Neural progenitor cell (in vitro differentiated cells): ENCODE measurements around the gene EBNA1BP2. TPM values are rescaled to one million over a fixed set of nuclear protein-coding genes. Genes with fewer than 3 reads are reported as not detected.
"Not testable (repeated sequence)": the region's sequence is repeated elsewhere in the genome, so short reads cannot be mapped to it uniquely, and the experiment has no call there.

Experiments used
- DNase-seq: peaks from one replicate; pipeline ENCODE4 v3.0.0-alpha.2; 2016; ENCODE audit warnings: low spot score
- H2AFZ ChIP-seq: fragments of 200-600 bp; sonication (generic); replicated peaks from 2 replicates; pipeline ENCODE4 v1.6.1; 2016; ENCODE audit warnings: antibody characterized with exemption
- H3F3A ChIP-seq: fragments of 200-600 bp; sonication (generic); 2 replicates; pipeline ENCODE4 v1.6.1; 2016; ENCODE audit warnings: antibody characterized with exemption, low read depth
- H3K27ac ChIP-seq: fragments of 200-600 bp; sonication (generic); 2 replicates; pipeline ENCODE4 v1.5.1; 2016; ENCODE audit warnings: mild to moderate bottlenecking
- H3K27me3 ChIP-seq: fragments of 200-600 bp; sonication (generic); 2 replicates; pipeline ENCODE4 v1.6.1; 2016; ENCODE audit warnings: mild to moderate bottlenecking, moderate library complexity
- H3K36me3 ChIP-seq: fragments of 200-600 bp; sonication (generic); 2 replicates; pipeline ENCODE4 v1.5.1; 2016
- H3K4me1 ChIP-seq: fragments of 200-600 bp; sonication (generic); 2 replicates; pipeline ENCODE4 v1.6.1; 2016; ENCODE audit warnings: mixed run types
- H3K4me2 ChIP-seq: fragments of 200-600 bp; sonication (generic); 2 replicates; pipeline ENCODE4 v1.6.1; 2016
- H3K4me3 ChIP-seq: fragments of 200-600 bp; sonication (generic); 2 replicates; pipeline ENCODE4 v1.5.1; 2016
- H3K79me2 ChIP-seq: fragments of 200-600 bp; sonication (generic); 2 replicates; pipeline ENCODE4 v1.6.1; 2016; ENCODE audit warnings: low read depth
- H3K9ac ChIP-seq: fragments of 200-600 bp; sonication (generic); 2 replicates; pipeline ENCODE4 v1.6.1; 2016
- H3K9me3 ChIP-seq: fragments of 200-600 bp; sonication (generic); 2 replicates; pipeline ENCODE4 v1.5.1; 2016; ENCODE audit warnings: low read depth
- H4K20me1 ChIP-seq: fragments of 200-600 bp; sonication (generic); 2 replicates; pipeline ENCODE4 v1.6.1; 2016; ENCODE audit warnings: low read depth
- H3K27ac Mint-ChIP-seq: 3 replicates; pipeline ENCODE4 v1.8.0; 2021; ENCODE audit warnings: mixed read lengths
- H3K27me3 Mint-ChIP-seq: 2 replicates; pipeline ENCODE4 v1.8.0; 2022; ENCODE audit warnings: low read depth, mild to moderate bottlenecking, inconsistent platforms, moderate library complexity, mixed read lengths; ENCODE audit not compliant: insufficient read depth
- H3K36me3 Mint-ChIP-seq: 3 replicates; pipeline ENCODE4 v1.8.0; 2021; ENCODE audit warnings: mixed read lengths
- H3K4me1 Mint-ChIP-seq: 3 replicates; pipeline ENCODE4 v1.8.0; 2021; ENCODE audit warnings: mixed read lengths
- H3K4me3 Mint-ChIP-seq: 3 replicates; pipeline ENCODE4 v1.8.0; 2021; ENCODE audit warnings: mild to moderate bottlenecking, moderate library complexity, mixed read lengths
- H3K9me3 Mint-ChIP-seq: 3 replicates; pipeline ENCODE4 v1.8.0; 2020; ENCODE audit warnings: mixed read lengths
- EZH2 ChIP-seq: fragments of 200-600 bp; sonication (generic); IDR thresholded peaks from 2 replicates; pipeline ENCODE4 v1.6.1; 2017; ENCODE audit warnings: antibody characterized with exemption, mild to moderate bottlenecking, moderate library complexity
- EZH2phosphoT487 ChIP-seq: fragments of 200-600 bp; sonication (generic); IDR thresholded peaks from 2 replicates; pipeline ENCODE4 v1.6.1; 2017; ENCODE audit warnings: antibody characterized with exemption
- total RNA-seq: library from RNA; depleted of rRNA; stranded (reverse); fragments of >200 nt; gene quantifications from 2 replicates; pipeline ENCODE4 v1.2.3, GENCODE V29; 2015; ENCODE audit warnings: low replicate concordance
- TF ChIP-seq, protein P1 (sequence below): fragments of 200-600 bp; sonication (generic); IDR thresholded peaks from 2 replicates; pipeline ENCODE4 v1.5.1; 2017; ENCODE audit warnings: antibody characterized with exemption, mild to moderate bottlenecking

The EBNA1BP2 gene
- total RNA-seq, 1 donor from 2014 or later = 71.6 TPM

DNA sequence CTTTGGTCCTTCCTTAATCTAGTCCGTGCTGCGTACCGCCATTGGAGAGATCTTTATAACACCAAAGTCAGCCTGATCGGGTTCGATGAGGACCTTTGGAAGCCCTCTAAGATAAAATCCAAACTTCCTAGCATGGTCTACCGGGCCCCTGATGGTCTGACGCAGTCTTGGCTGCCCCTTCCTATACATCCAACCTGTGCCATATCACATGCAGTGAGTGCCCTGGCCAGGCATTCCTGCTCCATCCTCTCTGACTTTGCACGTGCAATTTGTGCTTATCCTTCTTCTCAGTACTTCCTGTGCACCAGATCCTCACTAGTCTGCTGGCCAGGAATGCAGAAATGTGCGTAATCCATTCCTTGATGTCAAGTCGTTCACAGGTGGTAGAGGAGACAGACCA is 45.7 kb upstream of the EBNA1BP2 start:
- Mint-ChIP-seq H3K27ac (no peak overlapping the region), H3K4me1 (no peaks in the 10 kb centered on the region), H3K36me3 (no peaks in the 10 kb centered on the region), H3K27me3 (peaks cover 10% of the 10 kb centered on the region), H3K9me3 (no peaks in the 10 kb centered on the region), H3K4me3 (no peak overlapping the region)
- Histone ChIP-seq H3K9me3 (no peaks in the 10 kb centered on the region), H3K79me2 (no peaks in the 10 kb centered on the region), H3K4me3 (no peak overlapping the region), H3K4me2 (no peak overlapping the region), H3K27me3 (no peaks in the 10 kb centered on the region), H4K20me1 (no peaks in the 10 kb centered on the region), H2AFZ (no peak overlapping the region), H3K4me1 (no peaks in the 10 kb centered on the region), H3F3A (no peaks in the 10 kb centered on the region), H3K36me3 (no peaks in the 10 kb centered on the region), H3K9ac (no peak overlapping the region), H3K27ac (no peak overlapping the region)
- TF ChIP-seq, protein P1, sequence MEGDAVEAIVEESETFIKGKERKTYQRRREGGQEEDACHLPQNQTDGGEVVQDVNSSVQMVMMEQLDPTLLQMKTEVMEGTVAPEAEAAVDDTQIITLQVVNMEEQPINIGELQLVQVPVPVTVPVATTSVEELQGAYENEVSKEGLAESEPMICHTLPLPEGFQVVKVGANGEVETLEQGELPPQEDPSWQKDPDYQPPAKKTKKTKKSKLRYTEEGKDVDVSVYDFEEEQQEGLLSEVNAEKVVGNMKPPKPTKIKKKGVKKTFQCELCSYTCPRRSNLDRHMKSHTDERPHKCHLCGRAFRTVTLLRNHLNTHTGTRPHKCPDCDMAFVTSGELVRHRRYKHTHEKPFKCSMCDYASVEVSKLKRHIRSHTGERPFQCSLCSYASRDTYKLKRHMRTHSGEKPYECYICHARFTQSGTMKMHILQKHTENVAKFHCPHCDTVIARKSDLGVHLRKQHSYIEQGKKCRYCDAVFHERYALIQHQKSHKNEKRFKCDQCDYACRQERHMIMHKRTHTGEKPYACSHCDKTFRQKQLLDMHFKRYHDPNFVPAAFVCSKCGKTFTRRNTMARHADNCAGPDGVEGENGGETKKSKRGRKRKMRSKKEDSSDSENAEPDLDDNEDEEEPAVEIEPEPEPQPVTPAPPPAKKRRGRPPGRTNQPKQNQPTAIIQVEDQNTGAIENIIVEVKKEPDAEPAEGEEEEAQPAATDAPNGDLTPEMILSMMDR = no peak
- no peak for TF ChIP-seq EZH2phosphoT487
- TF ChIP-seq EZH2 = no peak
- DNase-seq = no peak

GRCh38 chr1:43214501-43215444 is 42.7 kb upstream of the EBNA1BP2 start:
- Histone ChIP-seq H3K79me2 (no peaks in the 10 kb centered on the region), H3K9me3 (no peaks in the 10 kb centered on the region), H3F3A (no peaks in the 10 kb centered on the region), H3K4me1 (no peaks in the 10 kb centered on the region), H3K27ac (no peak overlapping the region), H3K36me3 (no peaks in the 10 kb centered on the region), H3K9ac (no peak overlapping the region), H3K4me3 (no peak overlapping the region), H4K20me1 (no peaks in the 10 kb centered on the region), H3K4me2 (no peak overlapping the region), H2AFZ (no peak overlapping the region), H3K27me3 (no peaks in the 10 kb centered on the region)
- Mint-ChIP-seq H3K4me3 (no peak overlapping the region), H3K27ac (no peak overlapping the region), H3K36me3 (no peaks in the 10 kb centered on the region), H3K27me3 (peaks cover 4% of the 10 kb centered on the region), H3K4me1 (no peaks in the 10 kb centered on the region), H3K9me3 (no peaks in the 10 kb centered on the region)
- DNase-seq = no peak
- TF ChIP-seq EZH2phosphoT487 (no peak), EZH2 (no peak)
- TF ChIP-seq, protein P1 = no peak

DNA sequence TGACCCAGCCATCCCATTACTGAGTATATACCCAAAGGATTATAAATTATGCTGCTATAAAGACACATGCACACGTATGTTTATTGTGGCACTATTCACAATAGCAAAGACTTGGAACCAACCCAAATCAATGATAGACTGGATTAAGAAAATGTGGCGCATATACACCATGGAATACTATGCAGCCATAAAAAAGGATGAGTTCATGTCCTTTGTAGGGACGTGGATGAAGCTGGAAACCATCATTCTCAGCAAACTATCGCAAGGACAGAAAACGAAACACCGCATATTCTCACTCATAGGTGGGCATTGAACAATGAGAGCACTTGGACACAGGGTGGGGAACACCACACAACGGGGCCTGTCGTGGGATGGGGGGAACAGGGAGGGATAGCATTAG is 36.2 kb upstream of the EBNA1BP2 start:
- not testable (repeated sequence) for H3K9me3 Mint-ChIP-seq, H3K4me1 ChIP-seq, DNase-seq, H3K9me3 ChIP-seq, H3K27ac ChIP-seq, H3K4me3 ChIP-seq, H3K4me1 Mint-ChIP-seq, H2AFZ ChIP-seq, H3K27me3 Mint-ChIP-seq, H3K9ac ChIP-seq, H3K27ac Mint-ChIP-seq, H3K4me2 ChIP-seq, H3K36me3 ChIP-seq, H3K79me2 ChIP-seq, H3K27me3 ChIP-seq, H4K20me1 ChIP-seq, H3K36me3 Mint-ChIP-seq, H3F3A ChIP-seq
- H3K4me3 Mint-ChIP-seq = peak overlapping the region; percentile 33

DNA sequence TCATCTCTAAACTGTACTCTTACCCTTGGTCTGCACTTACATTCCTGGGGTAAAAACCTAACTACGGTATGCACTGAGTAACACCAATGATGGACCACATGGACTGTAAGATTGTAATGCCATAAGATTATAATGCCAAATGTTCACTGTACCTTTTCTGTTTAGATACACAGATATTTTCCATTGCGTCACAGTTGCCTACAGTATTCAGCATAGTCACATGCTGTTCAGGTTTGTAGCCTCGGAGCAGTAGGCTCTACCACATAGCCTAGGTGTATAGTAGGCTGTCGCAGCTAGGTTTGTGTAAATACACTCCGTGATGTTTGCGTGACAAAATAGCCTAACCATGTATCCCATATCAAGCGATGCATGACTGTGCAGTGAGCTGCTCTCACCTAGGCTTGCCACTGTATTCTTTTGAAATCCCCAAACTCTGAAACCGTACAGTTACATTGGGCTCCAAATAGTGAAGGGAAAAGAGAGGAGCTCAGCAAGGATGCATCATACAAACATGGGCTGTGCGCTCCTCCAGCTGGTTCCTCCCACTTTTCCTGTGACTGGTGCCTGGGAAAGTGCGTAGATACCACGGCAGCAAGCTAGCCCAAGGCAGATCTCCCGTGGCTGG is 35.3 kb upstream of the EBNA1BP2 start:
- Histone ChIP-seq H3K4me2 (no peak overlapping the region), H3K27ac (no peak overlapping the region), H3F3A (no peaks in the 10 kb centered on the region), H3K4me3 (no peak overlapping the region), H3K4me1 (no peaks in the 10 kb centered on the region), H2AFZ (peak overlapping the region; percentile 65), H3K9me3 (no peaks in the 10 kb centered on the region), H3K27me3 (no peaks in the 10 kb centered on the region), H3K36me3 (no peaks in the 10 kb centered on the region), H3K9ac (no peak overlapping the region), H3K79me2 (no peaks in the 10 kb centered on the region), H4K20me1 (no peaks in the 10 kb centered on the region)
- TF ChIP-seq EZH2 (no peak), EZH2phosphoT487 (no peak)
- TF ChIP-seq, protein P1 = no peak
- Mint-ChIP-seq H3K4me3 (no peak overlapping the region), H3K9me3 (peaks cover 8% of the 10 kb centered on the region), H3K27me3 (no peaks in the 10 kb centered on the region), H3K4me1 (peaks cover 8% of the 10 kb centered on the region), H3K27ac (no peak overlapping the region), H3K36me3 (peaks cover 2% of the 10 kb centered on the region)
- DNase-seq = no peak
